Liver (tissue), 3 donors: Measurements from ENCODE around the gene PROZ.

Source experiments
- CTCF ChIP-seq: fragments of 150-350 bp; IDR thresholded peaks from 2 replicates; pipeline ENCODE4 v1.5.1; 2017; ENCODE audit warnings: improper control_type of control experiment, low read depth, low read length; ENCODE audit not compliant: missing input control
- EGR1 ChIP-seq, 2 donors: IDR thresholded peaks; 2 replicates each; pipeline ENCODE4 v1.6.1; 2016 to 2018; ENCODE audit warnings: antibody characterized with exemption in 2 of 2, low read depth in 2 of 2
- MAX ChIP-seq: IDR thresholded peaks from 2 replicates; pipeline ENCODE4 v1.6.1; 2016; ENCODE audit warnings: antibody characterized with exemption
- NR2F2 ChIP-seq: IDR thresholded peaks from 2 replicates; pipeline ENCODE4 v1.6.1; 2016; ENCODE audit warnings: antibody characterized with exemption
- RAD21 ChIP-seq, 2 donors: IDR thresholded peaks; 2 replicates each; pipeline ENCODE4 v1.6.1; 2016; ENCODE audit warnings: antibody characterized with exemption in 2 of 2, mild to moderate bottlenecking in 2 of 2
- SP1 ChIP-seq: IDR thresholded peaks from 2 replicates; pipeline ENCODE4 v1.6.1; 2018; ENCODE audit warnings: antibody characterized with exemption, mild to moderate bottlenecking
- TAF1 ChIP-seq: conservative IDR thresholded peaks from 2 replicates; pipeline ENCODE4 v1.6.1; 2016; ENCODE audit warnings: antibody characterized with exemption, mild to moderate bottlenecking
- TF ChIP-seq, protein P1 (sequence below): IDR thresholded peaks from 2 replicates; pipeline ENCODE4 v1.6.1; 2016; ENCODE audit warnings: antibody characterized with exemption, mild to moderate bottlenecking
- donor health status: healthy.
- donor health status: healthy.

GRCh38 chr13:113192279-113192678 lies 33.8 kb downstream of the PROZ start:
- no peak for TF ChIP-seq CTCF
- TF ChIP-seq EGR1 (IDR thresholded peaks at IDR 0.05; ENCODE audit: low read depth in 2 of 2): no peak
- no peak for TF ChIP-seq TAF1
- TF ChIP-seq RAD21 (IDR thresholded peaks at IDR 0.05): no peak
- no peak for TF ChIP-seq MAX
- TF ChIP-seq NR2F2: no peak
- TF ChIP-seq, protein P1, sequence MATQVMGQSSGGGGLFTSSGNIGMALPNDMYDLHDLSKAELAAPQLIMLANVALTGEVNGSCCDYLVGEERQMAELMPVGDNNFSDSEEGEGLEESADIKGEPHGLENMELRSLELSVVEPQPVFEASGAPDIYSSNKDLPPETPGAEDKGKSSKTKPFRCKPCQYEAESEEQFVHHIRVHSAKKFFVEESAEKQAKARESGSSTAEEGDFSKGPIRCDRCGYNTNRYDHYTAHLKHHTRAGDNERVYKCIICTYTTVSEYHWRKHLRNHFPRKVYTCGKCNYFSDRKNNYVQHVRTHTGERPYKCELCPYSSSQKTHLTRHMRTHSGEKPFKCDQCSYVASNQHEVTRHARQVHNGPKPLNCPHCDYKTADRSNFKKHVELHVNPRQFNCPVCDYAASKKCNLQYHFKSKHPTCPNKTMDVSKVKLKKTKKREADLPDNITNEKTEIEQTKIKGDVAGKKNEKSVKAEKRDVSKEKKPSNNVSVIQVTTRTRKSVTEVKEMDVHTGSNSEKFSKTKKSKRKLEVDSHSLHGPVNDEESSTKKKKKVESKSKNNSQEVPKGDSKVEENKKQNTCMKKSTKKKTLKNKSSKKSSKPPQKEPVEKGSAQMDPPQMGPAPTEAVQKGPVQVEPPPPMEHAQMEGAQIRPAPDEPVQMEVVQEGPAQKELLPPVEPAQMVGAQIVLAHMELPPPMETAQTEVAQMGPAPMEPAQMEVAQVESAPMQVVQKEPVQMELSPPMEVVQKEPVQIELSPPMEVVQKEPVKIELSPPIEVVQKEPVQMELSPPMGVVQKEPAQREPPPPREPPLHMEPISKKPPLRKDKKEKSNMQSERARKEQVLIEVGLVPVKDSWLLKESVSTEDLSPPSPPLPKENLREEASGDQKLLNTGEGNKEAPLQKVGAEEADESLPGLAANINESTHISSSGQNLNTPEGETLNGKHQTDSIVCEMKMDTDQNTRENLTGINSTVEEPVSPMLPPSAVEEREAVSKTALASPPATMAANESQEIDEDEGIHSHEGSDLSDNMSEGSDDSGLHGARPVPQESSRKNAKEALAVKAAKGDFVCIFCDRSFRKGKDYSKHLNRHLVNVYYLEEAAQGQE: no peak
- no peak for TF ChIP-seq SP1
